Parathyroid adenoma (tissue), 2 donors: ENCODE data around the gene ZNF85.
"Not testable (repeated sequence)": the region's sequence is repeated elsewhere in the genome, so short reads cannot be mapped to it uniquely, and the experiment has no call there.

Experiments
- H2AFZ ChIP-seq: fragments of 300-600 bp; sonication (generic); one replicate; pipeline ENCODE4 v1.7.0; 2017; ENCODE audit warnings: antibody characterized with exemption, mild to moderate bottlenecking
- H3K27ac ChIP-seq: fragments of 300-600 bp; sonication (generic); one replicate; pipeline ENCODE4 v1.7.0; 2017
- H3K27me3 ChIP-seq: fragments of 300-600 bp; sonication (generic); one replicate; pipeline ENCODE4 v1.7.0; 2017; ENCODE audit warnings: low read length; ENCODE audit not compliant: control insufficient read depth, insufficient read depth
- H3K36me3 ChIP-seq: fragments of 300-600 bp; sonication (generic); one replicate; pipeline ENCODE4 v1.7.0; 2017; ENCODE audit warnings: low read length; ENCODE audit not compliant: control insufficient read depth, insufficient read depth
- H3K4me1 ChIP-seq: fragments of 300-600 bp; sonication (generic); one replicate; pipeline ENCODE4 v1.7.0; 2017; ENCODE audit warnings: control low read depth
- H3K4me2 ChIP-seq: fragments of 300-600 bp; sonication (generic); one replicate; pipeline ENCODE4 v1.7.0; 2017; ENCODE audit warnings: low read length
- H3K4me3 ChIP-seq: fragments of 300-600 bp; sonication (generic); one replicate; pipeline ENCODE4 v1.7.0; 2017; ENCODE audit warnings: low read depth, low read length
- H3K79me2 ChIP-seq: fragments of 300-600 bp; sonication (generic); one replicate; pipeline ENCODE4 v1.7.0; 2017; ENCODE audit warnings: control low read depth
- H3K9ac ChIP-seq: fragments of 300-600 bp; sonication (generic); one replicate; pipeline ENCODE4 v1.7.0; 2017; ENCODE audit warnings: mild to moderate bottlenecking
- H3K9me3 ChIP-seq: fragments of 300-600 bp; sonication (generic); one replicate; pipeline ENCODE4 v1.7.0; 2017; ENCODE audit warnings: low read length; ENCODE audit not compliant: control insufficient read depth
- CTCF ChIP-seq: fragments of 300-600 bp; sonication (generic); IDR thresholded peaks from one replicate; pipeline ENCODE4 v1.7.0; 2017; ENCODE audit warnings: antibody characterized with exemption, mild to moderate bottlenecking
- donor health status: primary hyperparathyroidism.

The ZNF85 gene

DNA sequence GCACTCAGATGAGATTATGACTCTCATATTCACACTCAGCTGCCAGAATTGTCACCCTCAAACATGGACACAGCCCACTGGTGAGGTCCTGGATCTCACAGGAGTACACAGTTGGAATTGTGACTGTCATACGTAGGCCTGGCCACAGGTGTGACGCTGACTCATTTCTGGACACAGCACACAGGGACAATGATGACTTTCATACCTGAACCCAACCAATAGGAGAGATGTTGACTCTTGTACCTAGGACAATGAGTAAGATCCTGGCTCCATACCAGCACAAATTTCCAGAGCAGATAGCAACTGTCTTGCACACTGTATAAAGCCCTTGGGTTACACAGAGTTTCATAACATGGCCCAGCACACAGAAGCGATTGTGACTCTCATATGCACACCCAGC, 46.4 kb downstream of the ZNF85 start:
- Histone ChIP-seq H3K79me2 (no peaks in the 10 kb centered on the region), H3K4me2 (no peak overlapping the region), H3K4me1 (no peaks in the 10 kb centered on the region), H3K4me3 (no peak overlapping the region), H3K9me3 (no peaks in the 10 kb centered on the region), H2AFZ (no peak overlapping the region), H3K27me3 (no peaks in the 10 kb centered on the region), H3K36me3 (no peaks in the 10 kb centered on the region), H3K9ac (no peak overlapping the region), H3K27ac (no peak overlapping the region)
- TF ChIP-seq CTCF: no peak

DNA sequence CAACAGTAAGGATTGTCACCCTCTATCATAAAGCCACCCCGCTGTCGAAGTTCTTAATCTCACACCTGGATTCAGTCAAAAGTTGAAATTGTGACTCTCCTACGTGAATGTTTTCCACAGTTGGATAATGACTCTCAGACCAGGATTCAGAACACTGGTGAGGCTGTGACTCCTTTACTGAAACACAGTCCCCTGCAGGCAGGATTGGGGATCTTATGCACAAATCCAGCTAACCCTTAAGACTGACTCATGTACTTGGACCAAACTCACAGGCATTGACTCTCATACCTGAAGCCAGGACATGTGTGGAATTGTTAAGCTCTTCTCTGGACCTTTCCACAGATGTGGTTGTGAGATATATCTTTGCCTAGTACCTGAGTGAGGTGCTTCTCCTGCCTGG, 46.8 kb downstream of the ZNF85 start:
- TF ChIP-seq CTCF: no peak
- no peak overlapping the region for H3K9ac ChIP-seq
- H3K4me1 ChIP-seq: no peaks in the 10 kb centered on the region
- no peaks in the 10 kb centered on the region for H3K27me3 ChIP-seq
- H3K79me2 ChIP-seq: no peaks in the 10 kb centered on the region
- H3K36me3 ChIP-seq: no peaks in the 10 kb centered on the region
- no peaks in the 10 kb centered on the region for H3K9me3 ChIP-seq
- no peak overlapping the region for H3K27ac ChIP-seq
- no peak overlapping the region for H3K4me3 ChIP-seq
- no peak overlapping the region for H2AFZ ChIP-seq
- no peak overlapping the region for H3K4me2 ChIP-seq

DNA sequence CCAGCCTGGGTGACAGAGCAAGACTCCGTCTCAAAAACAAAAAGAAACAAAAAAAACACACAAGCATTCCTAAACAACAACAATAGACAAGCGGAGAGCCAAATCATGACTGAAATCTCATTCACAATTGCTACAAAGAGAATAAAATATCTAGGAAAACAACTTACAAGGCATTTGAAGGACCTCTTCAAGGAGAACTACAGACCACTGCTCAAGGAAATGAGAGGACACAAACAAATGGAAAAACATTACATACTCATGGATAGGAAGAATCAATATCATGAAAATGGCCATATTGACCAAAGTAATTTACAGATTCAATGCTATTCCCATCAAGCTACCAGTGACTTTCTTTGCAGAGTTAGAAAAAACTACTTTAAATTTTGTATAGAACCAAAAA, 69.7 kb downstream of the ZNF85 start:
- not testable (repeated sequence) for H3K36me3 ChIP-seq, H3K27me3 ChIP-seq, H3K4me1 ChIP-seq, H3K4me3 ChIP-seq, H3K9ac ChIP-seq, H3K27ac ChIP-seq, H2AFZ ChIP-seq, H3K79me2 ChIP-seq, H3K9me3 ChIP-seq, H3K4me2 ChIP-seq

DNA sequence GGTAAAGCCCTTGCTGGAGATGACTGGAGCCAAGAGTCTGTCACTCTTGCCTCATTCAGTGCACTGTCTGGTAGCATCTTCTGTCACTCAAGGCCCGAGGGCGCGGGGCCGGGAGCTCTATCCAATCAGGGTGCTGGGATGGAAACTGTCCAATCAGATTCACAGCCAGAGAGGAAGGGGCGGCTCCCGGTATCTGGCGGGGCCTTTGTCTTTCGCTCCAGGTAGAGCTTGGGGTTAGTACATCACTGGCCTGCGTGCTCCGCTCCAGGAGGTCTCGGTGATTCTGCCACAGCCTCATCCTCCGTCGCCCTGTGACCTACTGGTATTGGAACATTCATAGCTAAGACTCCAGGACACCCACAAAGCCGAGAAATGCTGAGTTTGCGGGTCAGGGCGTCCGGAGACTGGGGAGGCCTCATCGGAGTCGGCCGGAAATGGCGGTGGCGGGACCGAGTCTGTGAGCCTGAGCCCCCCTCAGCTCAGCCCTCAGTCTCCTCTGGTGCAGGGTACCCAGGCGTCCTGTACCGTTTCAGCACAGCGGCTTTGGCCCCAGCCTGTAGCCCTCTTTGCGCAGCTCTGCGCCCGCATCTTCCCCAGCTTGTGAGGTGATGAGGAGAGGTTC, 76.8 kb downstream of the ZNF85 start:
- H3K4me2 ChIP-seq: peak overlapping the region; percentile 16
- peak overlapping the region; percentile 95 for H2AFZ ChIP-seq
- no peak overlapping the region for H3K9ac ChIP-seq

More for the DNA sequence above, 76.8 kb downstream of the ZNF85 start:
- Histone ChIP-seq H3K36me3 (no peaks in the 10 kb centered on the region), H3K79me2 (no peaks in the 10 kb centered on the region), H3K9me3 (no peaks in the 10 kb centered on the region), H3K4me3 (no peak overlapping the region), H3K4me1 (peaks cover 2% of the 10 kb centered on the region), H3K27me3 (no peaks in the 10 kb centered on the region), H3K27ac (no peak overlapping the region)
- no peak for TF ChIP-seq CTCF
